ENCODE data around the gene PTPRT.

The PTPRT gene

DNA sequence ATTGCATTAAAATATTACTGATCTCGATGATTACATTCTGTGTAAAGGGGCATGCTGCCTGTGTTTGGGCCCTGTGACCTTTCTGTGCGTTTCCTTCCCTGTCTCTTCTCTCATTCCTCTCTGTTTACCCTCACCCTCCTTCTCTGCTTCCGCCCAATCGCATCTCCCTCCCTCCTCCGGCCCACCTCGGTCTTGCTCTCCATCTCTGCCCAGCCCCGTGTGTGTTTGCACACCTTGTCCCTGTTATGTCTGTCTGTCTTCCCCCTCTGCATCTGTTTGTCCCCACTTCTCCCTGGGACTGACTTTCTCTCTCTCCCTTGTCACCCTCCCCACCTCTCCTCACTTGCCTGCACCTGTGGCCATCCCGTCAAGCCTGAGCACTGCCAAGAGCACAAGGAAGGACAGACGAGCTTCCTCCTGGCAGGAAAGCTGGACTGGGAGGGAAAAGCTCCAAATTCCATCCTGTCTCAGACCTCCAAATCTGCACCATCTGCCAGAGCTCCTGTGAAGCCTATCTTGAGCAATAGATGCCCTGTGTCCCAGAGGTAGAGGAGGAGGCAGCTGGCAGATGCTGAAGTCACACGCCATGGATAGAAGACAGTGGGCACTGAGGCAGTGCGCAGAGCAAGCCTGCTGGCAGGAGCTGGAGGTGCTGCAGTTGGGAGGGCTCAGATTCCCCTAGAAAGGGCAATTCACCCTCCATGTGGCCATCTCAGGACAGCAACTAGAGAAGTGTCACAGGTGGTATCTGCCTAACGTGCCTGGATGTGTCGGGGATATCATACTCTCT, 172.3 kb downstream of the PTPRT start:
- no peak for DNase-seq

DNA sequence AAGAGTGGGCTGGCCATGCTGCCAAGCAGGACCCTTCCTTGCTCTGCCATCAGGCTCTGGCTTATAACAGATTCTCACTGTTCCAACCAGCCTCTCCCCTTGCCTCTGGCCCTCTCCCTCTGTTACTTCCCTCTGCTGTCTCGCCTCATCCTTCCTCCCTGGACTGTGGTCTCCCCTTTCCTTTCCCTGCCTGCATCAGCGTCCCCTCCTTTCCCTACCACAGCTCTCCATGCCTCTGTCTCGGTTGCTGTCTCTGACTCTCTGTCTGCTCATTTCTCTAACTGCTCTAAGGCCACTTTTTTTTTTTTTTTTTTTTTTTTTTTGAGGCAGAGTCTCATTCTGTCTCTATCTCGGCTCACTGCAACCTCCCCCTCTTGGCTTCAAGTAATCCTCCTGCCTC, 173.4 kb downstream of the PTPRT start:
- no peak for DNase-seq

DNA sequence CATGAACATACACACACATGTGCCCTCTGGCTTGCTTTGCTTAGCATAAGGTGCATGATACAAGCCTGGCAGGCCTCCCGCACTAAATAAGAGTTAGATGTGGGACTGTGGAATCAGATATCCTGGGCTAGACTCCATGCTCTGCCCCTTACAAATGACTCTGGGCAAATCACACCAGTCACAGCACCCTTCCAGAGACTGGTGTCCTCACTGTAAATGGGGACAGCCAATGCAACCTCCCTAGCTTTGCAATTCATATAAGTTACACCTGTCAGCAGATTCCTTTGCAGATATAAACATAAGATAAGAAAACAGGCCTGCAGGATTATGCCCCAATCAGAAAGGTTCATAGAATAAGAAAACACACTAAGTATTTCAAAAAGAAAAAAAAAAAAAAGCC, 174.1 kb downstream of the PTPRT start:
- DNase-seq, result no peak

DNA sequence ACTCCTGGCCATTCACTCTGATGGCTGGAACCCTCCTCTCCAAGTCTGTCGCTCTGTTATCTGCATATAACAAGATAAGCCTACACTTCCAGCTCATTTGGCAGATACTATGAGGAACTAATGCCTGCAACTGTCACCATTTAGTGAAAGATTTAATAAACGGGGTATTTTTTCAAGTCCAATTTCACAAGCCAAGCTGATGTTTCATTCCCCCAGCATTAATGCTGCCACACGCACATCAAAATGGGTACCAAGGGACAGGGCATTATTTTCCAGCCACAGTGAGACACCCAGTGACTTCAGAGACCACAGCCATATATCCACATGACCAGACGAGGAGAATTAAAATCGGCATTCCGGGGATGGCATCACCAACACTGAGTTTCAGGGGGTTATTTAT, 175.5 kb downstream of the PTPRT start:
- DNase-seq, result no peak

DNA sequence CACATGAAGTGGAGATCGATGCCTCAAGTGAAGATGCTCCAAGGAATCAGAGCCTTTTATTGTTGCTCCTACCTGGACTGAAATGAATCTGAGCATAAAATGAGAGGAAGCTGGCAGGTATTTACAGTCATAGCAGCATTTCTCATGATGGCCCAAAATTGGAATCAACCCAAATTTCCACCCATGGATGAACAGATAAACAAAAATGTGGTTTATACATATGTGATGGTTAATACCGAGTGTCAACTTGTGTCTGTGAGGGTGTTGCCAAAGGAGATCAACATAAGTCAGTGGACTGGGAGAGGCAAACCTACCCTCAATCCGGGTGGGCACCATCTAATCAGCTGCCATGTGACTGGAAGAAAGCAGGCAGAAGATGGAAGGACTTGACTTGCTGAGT, 178.2 kb downstream of the PTPRT start:
- DNase-seq, result no peak

DNA sequence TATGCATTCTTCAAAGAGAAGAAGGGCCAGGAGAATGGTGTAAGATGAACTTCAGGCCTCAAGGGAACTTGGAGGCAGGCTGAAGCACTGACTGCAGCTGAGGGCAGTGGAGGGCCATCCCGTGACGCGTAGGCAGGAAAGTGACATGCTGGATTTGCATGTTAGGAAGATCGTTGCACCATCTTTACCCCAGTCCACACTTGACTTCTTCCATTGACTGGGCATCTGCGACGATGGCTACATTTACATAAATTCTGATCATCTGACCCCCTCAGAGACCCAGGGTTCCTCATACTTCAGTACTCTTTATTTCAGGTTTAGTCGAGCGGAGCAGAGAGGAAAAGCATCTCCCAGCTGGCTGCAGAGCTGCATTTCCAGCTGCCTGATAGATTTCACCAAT, 180.2 kb downstream of the PTPRT start:
- no peak for DNase-seq

DNA sequence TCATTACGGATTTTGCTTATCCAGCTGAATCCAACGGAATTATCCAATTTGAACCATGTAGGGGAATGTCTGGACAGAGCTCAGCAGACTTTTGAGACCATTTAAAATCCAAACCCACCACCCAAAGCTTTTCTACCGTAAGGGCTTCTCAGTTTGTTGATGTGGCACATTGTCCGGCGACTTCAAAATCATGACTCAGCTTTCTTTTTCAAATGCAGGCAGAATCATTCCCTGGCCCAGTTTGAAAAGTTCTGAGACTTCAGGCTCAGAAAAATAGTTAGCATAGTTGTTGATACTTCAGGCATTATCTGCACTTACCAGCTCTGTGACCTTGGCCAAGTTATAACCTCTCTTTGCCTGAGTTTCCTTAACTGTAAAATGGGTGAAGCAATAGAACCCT, 182.2 kb downstream of the PTPRT start:
- no peak for DNase-seq

DNA sequence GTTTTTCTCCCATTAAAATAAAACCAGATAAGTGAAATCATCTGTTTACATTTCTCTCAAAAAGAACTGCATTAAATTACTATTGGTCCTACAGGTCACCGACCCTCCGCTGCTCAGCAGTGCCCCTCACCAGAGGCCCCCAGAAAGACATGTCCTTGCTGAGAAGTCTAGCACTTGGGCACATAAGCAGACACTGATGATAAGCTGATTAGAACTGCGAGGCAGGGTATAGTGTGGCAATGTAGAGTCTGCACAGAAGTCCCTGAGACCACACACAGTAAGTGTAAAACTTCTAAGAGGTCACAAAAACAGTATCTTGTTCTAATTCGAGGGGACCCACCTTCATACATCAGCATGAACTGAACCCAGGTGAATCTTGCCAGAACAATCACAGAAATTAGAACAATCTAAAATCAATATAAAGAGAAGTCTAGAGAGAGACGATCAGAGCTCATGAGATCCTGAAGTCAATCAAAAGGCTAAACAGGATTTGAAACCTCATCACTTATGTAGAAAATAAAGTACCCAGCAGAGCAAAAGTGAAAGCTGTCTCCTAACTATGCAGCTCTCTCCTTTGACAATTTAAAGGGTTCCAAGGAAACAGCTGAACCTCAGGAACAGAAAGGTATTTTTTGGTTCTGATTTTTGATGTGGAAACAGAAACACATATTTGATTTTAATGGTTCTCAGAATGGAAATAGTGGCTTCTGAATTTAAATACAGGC, 182.9 kb downstream of the PTPRT start:
- no peak for DNase-seq

DNA sequence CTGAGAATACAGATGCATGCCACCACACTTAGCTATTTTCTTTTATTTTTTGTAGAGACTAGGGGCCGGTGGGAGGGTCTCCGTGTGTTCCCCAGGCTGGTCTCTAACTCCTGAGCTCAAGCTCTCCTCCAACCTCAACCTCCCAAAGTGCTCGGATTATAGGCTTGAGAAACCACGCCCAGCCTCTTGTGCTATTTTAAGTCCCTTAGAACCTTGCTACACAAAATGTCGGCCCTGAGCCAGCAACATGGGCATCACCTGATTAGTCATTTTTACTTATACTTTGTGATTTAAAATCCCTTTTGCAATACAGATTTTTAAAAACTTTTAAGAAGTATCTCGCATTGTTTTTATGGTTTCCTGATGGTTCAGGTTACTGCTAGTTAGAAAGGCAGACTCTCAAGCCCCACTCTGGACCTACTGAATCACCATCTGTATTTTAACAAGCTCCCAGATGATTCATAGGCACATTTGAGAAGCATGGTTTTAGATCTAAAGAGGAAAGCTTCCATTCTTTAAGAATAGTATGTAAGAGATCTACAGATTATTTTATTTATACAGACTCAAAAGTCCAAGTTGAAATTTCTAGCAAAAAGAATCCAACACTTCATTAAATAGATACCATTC, 186.3 kb downstream of the PTPRT start:
- no peak for DNase-seq

DNA sequence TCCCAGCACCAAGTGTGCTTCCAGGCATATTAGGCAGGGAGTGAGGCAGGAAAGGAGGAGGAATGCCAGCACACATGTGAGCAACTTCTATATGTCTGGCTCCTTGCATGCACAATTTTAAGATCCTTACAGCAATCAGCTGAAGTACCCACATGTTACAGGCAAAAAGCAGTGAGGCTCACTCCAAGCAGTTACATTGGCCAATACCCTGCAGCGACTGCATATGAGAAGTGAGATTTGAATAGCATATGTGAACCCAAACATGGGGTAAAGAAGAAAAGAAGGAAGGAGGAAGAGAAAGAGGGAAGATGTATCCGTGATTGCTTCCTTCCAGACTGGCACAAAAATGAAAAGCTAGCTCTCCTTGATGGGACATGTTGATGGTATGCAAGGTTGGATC, 193.6 kb downstream of the PTPRT start:
- no peak for DNase-seq

DNA sequence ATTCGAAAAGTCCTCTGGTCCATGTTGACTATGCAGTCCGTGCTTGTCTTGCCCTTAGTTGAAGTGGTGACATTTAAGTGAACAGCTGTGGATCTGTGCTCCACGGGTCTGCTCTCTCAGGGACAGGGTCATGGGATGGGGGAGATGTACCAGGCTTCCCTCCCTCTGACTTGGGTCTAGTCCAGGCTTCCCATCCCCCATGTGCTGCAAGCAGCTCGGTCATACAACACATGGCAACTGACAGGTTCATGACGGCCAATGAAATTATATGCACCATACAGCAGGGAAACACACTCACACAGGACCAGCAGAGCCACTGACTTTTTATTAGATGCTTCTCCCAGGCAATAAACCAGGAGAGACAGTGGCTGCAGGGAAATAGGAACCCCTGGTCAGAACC, 201.4 kb downstream of the PTPRT start:
- no peak for DNase-seq

DNA sequence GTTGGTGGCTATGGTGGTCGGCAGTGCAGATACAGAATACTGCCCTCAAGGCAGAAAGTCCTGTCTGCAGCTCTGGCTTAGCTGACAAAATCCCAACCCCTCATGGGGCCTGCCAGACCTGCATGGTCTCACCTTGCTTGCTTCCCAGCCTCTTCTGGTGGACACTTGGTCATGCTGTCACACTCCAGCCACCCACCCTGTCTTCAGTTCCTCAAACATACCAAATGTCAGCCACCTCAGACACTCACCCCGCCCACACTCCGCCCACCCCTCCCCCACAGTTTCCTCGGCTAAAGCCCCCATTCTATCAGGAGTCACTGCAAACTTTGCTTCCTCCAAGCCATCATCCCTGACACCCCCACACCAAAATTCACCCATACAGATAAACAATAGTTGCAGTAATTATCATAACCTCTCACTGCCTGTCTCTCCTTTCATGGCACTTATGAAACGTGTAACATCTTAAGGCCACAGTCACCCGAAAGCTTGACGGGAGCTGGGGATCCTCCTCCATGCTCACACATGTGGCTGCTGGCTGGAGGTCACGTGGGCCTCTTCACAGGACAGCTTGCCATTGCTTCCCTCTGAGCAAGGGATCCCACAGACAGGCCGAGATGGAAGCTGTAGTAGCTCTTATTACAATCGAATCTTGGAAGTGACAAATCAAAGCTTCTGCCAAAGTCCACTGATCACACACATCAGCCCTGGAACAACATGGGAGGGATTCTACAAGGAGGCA, 202.2 kb downstream of the PTPRT start:
- no peak for DNase-seq

DNA sequence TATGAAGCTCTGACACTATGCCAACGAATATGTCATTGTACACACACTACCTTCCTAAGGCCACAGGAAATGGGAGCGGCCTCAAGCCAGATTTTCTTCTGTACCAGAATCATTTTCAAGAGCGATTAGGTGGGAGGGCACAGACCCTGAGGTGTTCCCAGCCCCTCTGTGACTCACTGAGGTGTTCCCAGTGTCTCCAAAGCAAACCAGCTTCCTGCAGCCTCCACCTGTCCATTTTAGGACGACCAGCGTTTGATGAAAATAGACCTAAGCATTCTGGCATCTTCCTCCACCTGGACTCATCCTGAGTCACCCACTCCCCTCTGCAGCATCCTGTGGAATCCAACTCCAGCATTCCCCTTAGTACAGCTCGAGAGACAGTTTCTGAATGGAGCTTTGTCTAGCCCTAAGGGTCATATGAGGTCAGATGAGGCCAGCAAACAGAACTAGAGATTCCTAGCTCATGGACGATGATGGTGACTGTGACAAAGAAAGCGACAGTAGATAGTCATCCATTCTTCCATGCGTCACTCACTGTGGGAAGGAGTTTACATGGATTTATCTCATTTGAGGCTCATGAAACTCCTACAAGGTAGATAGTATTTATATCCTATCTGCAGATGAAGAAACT, 203.4 kb downstream of the PTPRT start:
- DNase-seq, result no peak

DNA sequence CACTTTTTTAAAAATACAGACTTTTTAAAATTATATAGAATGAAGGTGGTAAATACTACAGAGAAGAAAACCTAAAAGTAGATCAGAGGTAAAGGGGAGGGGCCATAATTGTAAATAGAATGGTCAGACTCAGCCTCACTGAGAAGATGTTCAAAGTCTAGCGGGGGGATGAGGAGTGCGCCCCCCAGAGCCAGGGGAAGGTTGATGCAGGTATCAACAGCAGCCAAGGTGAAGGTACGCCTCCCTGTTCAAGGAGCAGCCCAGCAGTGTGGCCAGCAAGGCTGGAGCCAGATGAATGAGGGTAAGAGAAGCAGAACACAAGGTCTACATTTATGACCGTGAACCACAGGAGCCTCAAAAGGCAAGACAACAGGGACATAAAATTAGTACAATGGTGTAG, 204.1 kb downstream of the PTPRT start:
- no peak for DNase-seq

DNA sequence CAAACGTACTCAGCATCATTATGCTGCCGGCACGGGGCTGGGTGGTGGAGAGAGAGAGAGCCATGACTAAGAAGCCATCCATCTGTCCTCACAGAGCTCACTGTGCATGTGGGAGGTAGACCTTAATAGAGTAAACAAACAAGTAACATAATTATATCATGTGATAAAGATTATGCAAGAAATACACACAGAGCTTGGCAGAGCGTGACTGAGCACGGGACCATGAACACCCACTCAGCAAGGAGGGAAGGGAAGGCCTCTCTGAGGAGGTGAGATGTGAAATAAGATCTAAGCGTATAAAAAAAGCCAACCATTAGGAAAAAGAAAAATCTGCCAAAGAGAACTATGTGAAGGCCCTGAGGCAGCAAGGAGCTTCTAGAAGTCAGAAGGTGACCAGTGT, 207.5 kb downstream of the PTPRT start:
- DNase-seq, result no peak

DNA sequence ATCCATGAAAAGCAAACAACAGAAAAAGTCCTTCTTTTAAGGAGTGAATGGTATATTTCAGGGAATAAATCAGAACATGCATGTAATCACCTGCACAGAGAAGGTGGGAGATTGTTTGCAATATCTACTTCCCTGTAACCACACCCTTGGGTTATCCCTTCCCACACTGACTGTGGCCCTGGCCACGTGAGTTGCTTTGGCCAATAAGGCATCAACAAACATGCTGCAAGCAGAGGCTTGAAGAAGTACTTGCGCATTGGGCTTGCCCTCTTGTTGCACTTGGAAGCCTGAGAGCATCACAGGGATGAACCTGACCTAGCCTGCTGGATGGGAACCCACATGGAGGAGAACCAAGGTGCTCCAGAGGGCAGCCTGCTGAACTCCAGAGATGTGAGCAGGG, 208.5 kb downstream of the PTPRT start:
- DNase-seq, result no peak

DNA sequence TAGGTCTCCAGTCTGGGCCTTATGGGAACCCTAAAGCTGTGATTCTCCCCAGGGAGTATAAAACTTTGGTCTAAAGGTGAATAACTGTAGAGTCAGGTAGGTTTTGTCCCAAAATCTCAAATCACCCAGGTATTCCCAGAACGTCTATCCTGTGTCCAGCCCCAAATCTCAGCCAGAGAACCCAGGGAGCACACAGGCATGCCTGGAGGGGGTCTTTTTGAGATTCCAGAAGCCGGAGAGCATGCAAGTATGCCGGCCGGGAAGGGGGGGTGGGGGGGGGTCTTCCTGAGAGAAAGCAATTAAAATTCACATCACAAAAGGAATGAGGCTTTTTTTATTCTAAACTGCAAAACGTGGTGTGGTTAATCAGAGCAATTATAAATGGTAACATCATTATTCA, 210.0 kb downstream of the PTPRT start:
- DNase-seq, result no peak

DNA sequence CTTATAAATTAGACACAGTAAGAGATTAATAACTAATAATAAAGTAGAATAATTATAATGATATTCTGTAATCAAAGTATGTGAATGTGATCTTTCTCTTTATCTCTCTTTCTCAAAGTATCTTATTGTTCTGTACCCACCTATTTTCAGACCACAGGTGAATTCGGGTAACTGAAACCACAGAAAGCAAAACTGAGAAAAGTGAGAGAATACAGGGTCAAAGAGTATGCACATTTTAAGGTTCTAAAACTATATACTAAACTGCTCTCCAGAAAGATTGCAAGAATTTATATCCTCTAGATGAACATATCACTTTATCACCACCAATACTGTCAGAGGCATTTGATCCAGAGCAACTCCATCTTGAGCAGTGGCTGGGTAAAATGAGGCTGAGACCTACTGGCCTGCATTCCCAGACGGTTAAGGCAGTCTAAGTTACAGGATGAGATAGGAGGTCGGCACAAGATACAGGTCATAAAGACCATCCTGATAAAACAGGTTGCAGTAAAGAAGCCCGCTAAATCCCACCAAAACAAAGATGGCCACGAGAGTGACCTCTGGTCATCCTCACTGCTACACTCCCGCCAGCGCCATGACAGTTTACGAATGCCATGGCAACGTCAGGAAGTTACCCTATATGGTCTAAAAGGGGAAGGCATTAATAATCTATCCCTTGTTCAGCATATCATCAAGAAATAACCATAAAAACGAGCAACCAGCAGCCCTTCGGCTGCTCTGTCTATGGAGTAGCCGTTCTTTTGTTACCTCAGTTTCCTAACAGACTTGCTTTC, 211.3 kb downstream of the PTPRT start:
- no peak for DNase-seq

DNA sequence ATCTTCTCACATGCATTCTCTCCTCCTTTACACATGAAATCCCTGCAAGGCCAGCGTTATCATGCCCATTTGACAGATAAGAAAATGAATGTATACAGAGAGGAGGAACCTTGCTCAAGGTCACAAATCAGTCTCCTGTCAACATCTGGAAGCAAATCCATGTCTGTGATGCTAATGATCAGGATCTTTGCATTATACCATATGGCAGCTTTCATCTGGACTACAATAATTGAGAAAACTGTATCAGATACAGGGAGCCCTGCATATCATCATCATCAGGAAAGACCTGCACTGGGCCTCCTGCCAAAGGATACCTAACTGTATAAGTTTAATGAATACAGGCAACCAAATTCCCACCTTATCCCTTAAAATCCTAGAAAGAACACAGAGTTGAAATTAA, 213.7 kb downstream of the PTPRT start:
- no peak for DNase-seq

DNA sequence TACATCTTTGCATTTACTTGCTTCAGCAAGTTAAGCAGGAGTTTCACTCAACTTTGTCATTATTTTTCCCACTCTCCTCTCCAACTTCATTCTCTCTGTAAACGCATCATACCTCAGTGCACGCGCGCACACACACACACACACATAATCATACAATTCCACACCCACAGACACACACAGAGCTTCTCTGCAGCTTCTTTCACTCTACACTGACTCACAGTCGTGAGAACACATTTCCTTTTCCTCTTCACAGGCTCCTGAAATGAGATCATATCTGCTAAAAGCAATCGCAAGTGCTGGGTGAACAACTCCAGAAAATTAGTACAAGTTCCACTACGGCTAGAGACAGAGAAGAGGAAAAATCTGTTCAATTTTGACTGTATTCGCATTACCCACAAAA, 215.4 kb downstream of the PTPRT start:
- DNase-seq, result no peak

DNA sequence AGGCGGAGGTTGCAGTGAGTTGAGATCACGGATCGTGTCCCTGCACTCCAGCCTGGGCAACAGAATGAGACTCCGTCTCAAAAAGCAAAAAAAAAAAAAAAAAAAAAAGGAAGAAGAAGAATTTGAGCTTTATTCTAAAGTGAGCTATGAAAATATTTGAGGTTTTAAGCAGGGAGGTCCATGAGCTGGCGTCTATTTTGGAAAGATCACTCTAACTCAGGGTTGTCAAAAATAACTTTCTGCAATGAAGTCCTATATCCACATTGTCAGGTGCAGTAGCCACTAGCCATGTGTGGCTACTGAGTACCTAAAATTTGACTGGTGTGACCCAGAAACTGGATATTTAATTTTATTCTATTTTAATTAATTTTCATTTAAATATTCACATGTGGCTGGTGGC, 217.1 kb downstream of the PTPRT start:
- DNase-seq, result no peak

DNA sequence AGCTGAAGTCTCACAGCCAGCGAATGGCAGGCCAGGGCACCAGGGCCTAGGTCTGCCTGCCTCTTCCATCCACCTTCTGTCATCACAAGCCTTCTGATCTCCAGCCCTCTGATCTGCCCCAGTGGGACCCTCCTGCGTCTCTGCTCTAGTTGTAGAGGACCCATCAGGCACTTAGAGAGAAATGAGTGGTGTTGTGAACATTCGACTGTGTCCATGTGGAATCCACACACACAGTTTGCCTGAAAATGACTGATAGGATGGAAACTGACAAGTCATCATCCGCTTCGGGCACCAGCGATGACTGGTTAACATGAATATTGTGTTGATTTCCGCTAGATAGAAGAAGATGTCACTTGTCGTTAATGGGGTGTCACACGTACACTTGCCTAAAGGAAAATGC, 221.0 kb downstream of the PTPRT start:
- DNase-seq, result no peak

All from hippocampal formation (tissue), 2 donors.